Stimulated activated CD4-positive, alpha-beta T cell treated with anti-CD3 and anti-CD28 coated beads, Interleukin-2, amount 100 ng/mL, for 4 hours (primary cell): ENCODE data around the gene ARL15.
"Not testable (repeated sequence)": the region's sequence is repeated elsewhere in the genome, so short reads cannot be mapped to it uniquely, and the experiment has no call there.

Source experiments
- DNase-seq: peaks from one replicate; pipeline ENCODE4 v3.0.0-alpha.2; 2020; ENCODE audit warnings: low read depth

Gene ARL15

GRCh38 chr5:53895091-53895683 is 415.2 kb downstream of the ARL15 start:
- DNase-seq = no peak

- no peak for DNase-seq
Measured at GRCh38 chr5:53893626-53894025, 416.7 kb downstream of the ARL15 start.

- DNase-seq = no peak
Measured at GRCh38 chr5:53892224-53892623, 418.1 kb downstream of the ARL15 start.

- no peak for DNase-seq
Measured at GRCh38 chr5:53891159-53891558, 419.2 kb downstream of the ARL15 start.

GRCh38 chr5:53890490-53890889 is 419.9 kb downstream of the ARL15 start:
- no peak for DNase-seq

GRCh38 chr5:53884844-53885243 is 425.5 kb downstream of the ARL15 start:
- DNase-seq = no peak

GRCh38 chr5:53884417-53884816 is 426.0 kb downstream of the ARL15 start:
- DNase-seq = no peak

- DNase-seq = no peak
Measured at GRCh38 chr5:53882676-53883031, 427.7 kb downstream of the ARL15 start.

- no peak for DNase-seq
Measured at GRCh38 chr5:53882006-53882675, 428.2 kb downstream of the ARL15 start.

GRCh38 chr5:53879708-53880323 is 430.6 kb downstream of the ARL15 start:
- no peak for DNase-seq

GRCh38 chr5:53878015-53878414 is 432.4 kb downstream of the ARL15 start:
- DNase-seq = no peak

GRCh38 chr5:53877243-53877642 is 433.1 kb downstream of the ARL15 start:
- no peak for DNase-seq

- no peak for DNase-seq
Measured at GRCh38 chr5:53874409-53874808, 436.0 kb downstream of the ARL15 start.

- no peak for DNase-seq
Measured at GRCh38 chr5:53873235-53873634, 437.1 kb downstream of the ARL15 start.

- DNase-seq = no peak
Measured at GRCh38 chr5:53871775-53872174, 438.6 kb downstream of the ARL15 start.

- no peak for DNase-seq
Measured at GRCh38 chr5:53871050-53871449, 439.3 kb downstream of the ARL15 start.

GRCh38 chr5:53858700-53859456 is 451.5 kb downstream of the ARL15 start:
- no peak for DNase-seq

GRCh38 chr5:53856506-53856905 is 453.9 kb downstream of the ARL15 start:
- no peak for DNase-seq

GRCh38 chr5:53836851-53837430 is 473.4 kb downstream of the ARL15 start:
- not testable (repeated sequence) for DNase-seq

GRCh38 chr5:53834500-53834899 is 475.9 kb downstream of the ARL15 start:
- DNase-seq = no peak
